PC-9 (cell line): ENCODE measurements around the gene EMC6. TPM values are rescaled to one million over a fixed set of nuclear protein-coding genes. Genes with fewer than 3 reads are reported as not detected.

ENCODE experiments used
- BruUV-seq: library from RNA; stranded (reverse); fragments of 400-500 nt; replicated peaks from 2 replicates; lab custom pipeline; 2021; lab: Mats Ljungman, UMichigan
- CTCF ChIA-PET: fragments of 300-600 bp; sonication (Branson Sonifier 250); formaldehyde crosslinking; loops from one replicate; lab custom pipeline; 2022; ENCODE audit warnings: antibody characterized with exemption; lab: Charles Lee
- POLR2A ChIA-PET: fragments of 300-600 bp; sonication (Branson Sonifier 250); formaldehyde crosslinking; loops from one replicate; lab custom pipeline; 2022; ENCODE audit warnings: antibody characterized with exemption; ENCODE audit not compliant: unreplicated experiment; lab: Charles Lee
- DNase-seq, 2 experiments: peaks; one replicate each; pipeline versions ENCODE4 v3.0.0 to v3.0.0-alpha.2; 2015 to 2022; ENCODE audit warnings: mixed read lengths in 1 of 2
- H2AFZ ChIP-seq: fragments of 200-600 bp; sonication (generic); 2 replicates; pipeline ENCODE4 v1.8.1; 2017; ENCODE audit warnings: antibody characterized with exemption
- H3F3A ChIP-seq: fragments of 200-600 bp; sonication (generic); 2 replicates; pipeline ENCODE4 v1.8.1; 2017; ENCODE audit warnings: antibody characterized with exemption, mild to moderate bottlenecking, low read depth; ENCODE audit not compliant: insufficient read depth
- H3K27ac ChIP-seq: fragments of 200-600 bp; sonication (generic); 2 replicates; pipeline ENCODE4 v1.6.1; 2016; ENCODE audit warnings: mixed run types
- H3K27me3 ChIP-seq: fragments of 200-600 bp; sonication (generic); 2 replicates; pipeline ENCODE4 v1.6.1; 2016; ENCODE audit warnings: low read depth, mixed run types; ENCODE audit not compliant: insufficient read depth
- H3K36me3 ChIP-seq: fragments of 200-600 bp; sonication (generic); 2 replicates; pipeline ENCODE4 v1.6.1; 2016; ENCODE audit warnings: low read depth, mixed run types
- H3K4me1 ChIP-seq: fragments of 200-600 bp; sonication (generic); replicated peaks from 2 replicates; pipeline ENCODE4 v1.6.1; 2016; ENCODE audit warnings: mixed run types; ENCODE audit not compliant: insufficient read depth
- H3K4me2 ChIP-seq: fragments of 200-600 bp; sonication (generic); 2 replicates; pipeline ENCODE4 v1.6.1; 2017; ENCODE audit warnings: mixed run types
- H3K4me3 ChIP-seq: fragments of 200-600 bp; sonication (generic); 2 replicates; pipeline ENCODE4 v1.6.1; 2016; ENCODE audit warnings: mixed run types
- H3K79me2 ChIP-seq: fragments of 200-600 bp; sonication (generic); 2 replicates; pipeline ENCODE4 v1.6.1; 2017; ENCODE audit warnings: low read depth, mixed run types
- H3K9me2 ChIP-seq: fragments of 200-600 bp; sonication (generic); 2 replicates; pipeline ENCODE4 v1.8.1; 2017; ENCODE audit warnings: mild to moderate bottlenecking; ENCODE audit not compliant: insufficient read depth
- H3K9me3 ChIP-seq: fragments of 200-600 bp; sonication (generic); 2 replicates; pipeline ENCODE4 v1.8.1; 2016; ENCODE audit warnings: low read depth; ENCODE audit not compliant: insufficient read depth
- H4K20me1 ChIP-seq: fragments of 200-600 bp; sonication (generic); 2 replicates; pipeline ENCODE4 v1.8.1; 2017; ENCODE audit not compliant: insufficient read depth
- CTCF ChIP-seq: fragments of 200-600 bp; sonication (generic); conservative IDR thresholded peaks from 2 replicates; pipeline ENCODE4 v1.6.1; 2017; ENCODE audit warnings: mixed run types, antibody characterized with exemption, mild to moderate bottlenecking, moderate library complexity
- EZH2 ChIP-seq: fragments of 200-600 bp; sonication (generic); IDR thresholded peaks from 2 replicates; pipeline ENCODE4 v1.8.0; 2017; ENCODE audit warnings: antibody characterized with exemption, low read depth
- intact Hi-C: fragments of 100-400 bp; cut with micrococcal nuclease; formaldehyde crosslinking; loops from one replicate; pipeline ENCODE4 v1.10.0; 2022; ENCODE audit not compliant: unreplicated experiment
- total RNA-seq: library from RNA; stranded (reverse); gene quantifications from 2 replicates; pipeline ENCODE4 v1.2.3, GENCODE V29; 2021

Gene EMC6
- total RNA-seq, 1 experiment from 2014 or later: 89.9 TPM

GRCh38 chr17:3659541-3660111 is 9.0 kb upstream of the EMC6 start:
- peaks cover 11% of the 10 kb centered on the region for H3K4me1 ChIP-seq
- H2AFZ ChIP-seq: no peak overlapping the region
- H3K4me3 ChIP-seq: no peak overlapping the region
- H3F3A ChIP-seq: peaks cover 14% of the 10 kb centered on the region; the same call in 1 of the 2 replicates
- peaks cover 5% of the 10 kb centered on the region; the same call in 1 of the 2 replicates for H4K20me1 ChIP-seq
- ChIA-PET CTCF (no interaction called here), POLR2A (no interaction called here)
- no peaks in the 10 kb centered on the region for H3K9me2 ChIP-seq
- no peaks in the 10 kb centered on the region for H3K9me3 ChIP-seq
- H3K27ac ChIP-seq: no peak overlapping the region
- intact Hi-C loops: no loop called here
- no peak for TF ChIP-seq EZH2
- TF ChIP-seq CTCF: no peak
- no peaks in the 10 kb centered on the region for H3K27me3 ChIP-seq
- 0 out of 2 replicates have a peak, but pooled peaks cover under 1% of the 10 kb centered on the region for H3K79me2 ChIP-seq
- BruUV-seq: no TSS peak
- peak; percentile 45 to 73 for DNase-seq
- H3K36me3 ChIP-seq: no peaks in the 10 kb centered on the region
- peak overlapping the region; percentile 51 for H3K4me2 ChIP-seq

GRCh38 chr17:3660311-3660891 is 8.2 kb upstream of the EMC6 start:
- DNase-seq: no peak
- Histone ChIP-seq H3K79me2 (0 out of 2 replicates have a peak, but pooled peaks cover 7% of the 10 kb centered on the region), H3K4me2 (no peak overlapping the region), H3K4me3 (no peak overlapping the region), H2AFZ (no peak overlapping the region), H3K27ac (no peak overlapping the region), H3K27me3 (no peaks in the 10 kb centered on the region), H3K9me3 (no peaks in the 10 kb centered on the region), H3F3A (peaks cover 14% of the 10 kb centered on the region; the same call in 1 of the 2 replicates), H3K4me1 (peaks cover 11% of the 10 kb centered on the region), H3K9me2 (no peaks in the 10 kb centered on the region), H4K20me1 (peaks cover 13% of the 10 kb centered on the region; the same call in 1 of the 2 replicates), H3K36me3 (no peaks in the 10 kb centered on the region)
- intact Hi-C loops: no loop called here
- BruUV-seq: no TSS peak
- ChIA-PET CTCF (no interaction called here), POLR2A (no interaction called here)
- TF ChIP-seq EZH2: no peak

GRCh38 chr17:3663102-3664011 is 5.3 kb upstream of the EMC6 start:
- H3K9me2 ChIP-seq: no peaks in the 10 kb centered on the region
- peaks cover 25% of the 10 kb centered on the region for H3K4me1 ChIP-seq
- CTCF ChIA-PET: no interaction called here
- H4K20me1 ChIP-seq: peaks cover 30% of the 10 kb centered on the region
- no peaks in the 10 kb centered on the region for H3K9me3 ChIP-seq
- BruUV-seq: no TSS peak
- TF ChIP-seq CTCF: no peak
- TF ChIP-seq EZH2: no peak
- intact Hi-C loops: no loop called here
- H3K79me2 ChIP-seq: peaks cover 31% of the 10 kb centered on the region
- H3K27ac ChIP-seq: no peak overlapping the region
- no peak overlapping the region for H2AFZ ChIP-seq
- H3K36me3 ChIP-seq: no peaks in the 10 kb centered on the region
- H3K27me3 ChIP-seq: no peaks in the 10 kb centered on the region
- no peak overlapping the region for H3K4me3 ChIP-seq
- H3F3A ChIP-seq: peaks cover 19% of the 10 kb centered on the region
- no peak overlapping the region for H3K4me2 ChIP-seq
- no peak for DNase-seq
- POLR2A ChIA-PET: interaction anchor here (0.5 kb wide), 1 partner anchor 849 kb away, joined by 7 read pairs; no protein-coding TSS in a partner anchor
